Neuron (in vitro differentiated cells): ENCODE results near the gene EDEM3.

Experiments used
- H2AFZ ChIP-seq: one replicate; pipeline ENCODE4 v1.6.1; 2013; ENCODE audit warnings: low read depth, mild to moderate bottlenecking, inconsistent platforms, low read length, moderate library complexity
- H3K27me3 ChIP-seq: one replicate; pipeline ENCODE4 v1.6.1; 2013; ENCODE audit warnings: low read length; ENCODE audit not compliant: insufficient read depth
- H3K36me3 ChIP-seq: one replicate; pipeline ENCODE4 v1.6.1; 2013; ENCODE audit warnings: low read length; ENCODE audit not compliant: insufficient read depth
- H3K4me1 ChIP-seq: one replicate; pipeline ENCODE4 v1.6.1; 2013; ENCODE audit warnings: low read length; ENCODE audit not compliant: insufficient read depth
- H3K4me3 ChIP-seq: 2 replicates; pipeline ENCODE4 v1.5.1; 2013; ENCODE audit warnings: mild to moderate bottlenecking, low read length, moderate library complexity
- H3K9me3 ChIP-seq: one replicate; pipeline ENCODE4 v1.6.1; 2013; ENCODE audit warnings: low read length

The EDEM3 gene

DNA sequence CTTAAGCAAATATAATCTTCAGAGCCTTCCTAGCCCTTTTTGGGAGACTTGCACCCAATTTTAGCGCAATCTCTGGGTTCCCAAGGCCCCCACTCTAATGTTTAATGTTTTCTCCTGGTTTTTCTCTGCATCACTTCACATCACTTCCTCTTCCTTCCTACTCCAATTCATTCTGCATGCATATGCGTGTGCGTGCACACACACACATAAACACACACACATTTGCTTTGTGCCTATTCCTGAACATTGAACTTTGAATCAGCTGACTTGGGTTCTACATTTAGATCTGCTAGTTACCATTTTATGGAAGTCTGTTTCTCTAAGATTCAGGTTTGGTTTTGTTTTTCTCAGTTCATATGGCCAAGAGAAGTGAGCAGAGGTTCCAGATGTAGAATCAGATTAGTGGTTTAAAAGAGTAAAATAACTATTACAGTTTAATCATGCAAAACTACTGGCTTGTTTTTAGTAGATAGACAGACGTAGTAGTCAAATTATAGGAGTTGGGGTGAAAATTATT is 7.4 kb upstream of the EDEM3 start:
- Histone ChIP-seq H3K4me3 (no peak overlapping the region), H3K9me3 (no peaks in the 10 kb centered on the region), H3K27me3 (peaks cover 2% of the 10 kb centered on the region), H3K36me3 (no peaks in the 10 kb centered on the region), H2AFZ (no peak overlapping the region), H3K4me1 (no peaks in the 10 kb centered on the region)

DNA sequence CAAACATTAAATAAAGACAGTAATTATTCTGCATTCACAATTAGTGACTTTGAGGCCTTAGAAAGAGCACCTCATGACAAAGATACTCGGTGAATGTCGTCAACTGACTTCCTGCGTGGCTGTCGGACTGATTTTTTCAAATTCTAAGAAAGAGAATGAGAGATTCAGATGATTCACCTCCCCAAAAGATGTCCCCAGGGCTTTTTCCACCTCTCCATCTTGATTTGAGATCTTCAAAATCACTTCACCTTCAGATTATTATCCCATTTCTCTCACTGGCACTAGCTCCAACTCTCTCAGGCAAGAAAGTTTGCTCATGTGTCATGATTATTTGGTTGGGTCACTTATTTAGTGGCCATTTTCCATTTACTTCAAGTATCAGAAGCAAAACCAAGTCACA is 5.0 kb upstream of the EDEM3 start:
- Histone ChIP-seq H3K4me3 (no peak overlapping the region), H3K36me3 (no peaks in the 10 kb centered on the region), H3K9me3 (no peaks in the 10 kb centered on the region), H3K4me1 (no peaks in the 10 kb centered on the region), H2AFZ (no peak overlapping the region), H3K27me3 (peaks cover 4% of the 10 kb centered on the region)

- H3K27me3 ChIP-seq, result peaks cover 4% of the 10 kb centered on the region
- no peaks in the 10 kb centered on the region for H3K4me1 ChIP-seq
Observed at GRCh38 chr1:184759112-184759511, 4.5 kb upstream of the EDEM3 start.

DNA sequence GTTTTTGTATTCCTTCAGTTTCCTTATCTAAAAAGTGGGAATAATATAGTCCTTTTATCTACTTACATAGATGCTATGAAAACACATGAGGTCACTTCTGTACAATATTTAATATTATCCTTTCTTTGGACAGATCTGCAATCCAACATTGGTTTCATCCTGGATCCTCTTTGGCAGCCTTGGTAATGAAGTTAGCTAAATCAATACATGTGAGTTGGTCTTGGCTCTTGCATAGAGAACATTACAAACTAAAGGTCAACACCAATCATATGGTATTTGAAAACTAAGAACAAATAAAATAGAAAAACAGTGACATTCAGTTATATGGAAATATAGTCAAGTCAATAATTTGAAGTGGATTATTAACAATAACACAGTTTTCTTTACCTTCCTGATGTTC is 3.2 kb upstream of the EDEM3 start:
- Histone ChIP-seq H3K9me3 (no peaks in the 10 kb centered on the region), H3K36me3 (no peaks in the 10 kb centered on the region), H3K4me3 (no peak overlapping the region), H3K4me1 (peaks cover 7% of the 10 kb centered on the region), H3K27me3 (peaks cover 4% of the 10 kb centered on the region), H2AFZ (no peak overlapping the region)

More at GRCh38 chr1:184759112-184759511, 4.5 kb upstream of the EDEM3 start:
- Histone ChIP-seq H2AFZ (no peak overlapping the region), H3K9me3 (no peaks in the 10 kb centered on the region), H3K36me3 (no peaks in the 10 kb centered on the region), H3K4me3 (no peak overlapping the region)

DNA sequence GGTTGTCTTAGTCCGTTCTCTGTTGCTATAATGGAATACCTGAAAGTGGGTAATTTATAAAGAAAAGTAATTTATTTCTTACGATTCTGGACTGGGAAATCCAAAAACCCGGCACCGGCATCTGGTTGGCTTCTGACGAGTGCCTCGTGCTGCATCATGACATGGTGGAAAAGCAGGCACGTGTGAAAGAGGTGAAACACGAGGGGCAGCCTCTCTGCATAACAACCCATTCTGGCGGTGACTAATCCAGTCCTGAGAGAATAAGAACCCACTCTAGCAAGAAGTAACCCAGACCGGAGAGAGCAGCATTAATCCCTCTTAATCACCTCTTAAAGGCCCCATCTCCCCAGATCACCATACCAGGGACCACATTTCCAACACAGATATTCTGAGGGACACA is 2.7 kb upstream of the EDEM3 start:
- Histone ChIP-seq H3K9me3 (no peaks in the 10 kb centered on the region), H3K36me3 (no peaks in the 10 kb centered on the region), H3K27me3 (peaks cover 3% of the 10 kb centered on the region), H3K4me3 (no peak overlapping the region), H2AFZ (no peak overlapping the region), H3K4me1 (peaks cover 7% of the 10 kb centered on the region)

GRCh38 chr1:184755226-184756065 is 788 bp upstream of the EDEM3 start:
- peaks cover 3% of the 10 kb centered on the region for H3K27me3 ChIP-seq
- H3K4me1 ChIP-seq, result peaks cover 7% of the 10 kb centered on the region
- H3K4me3 ChIP-seq, result peak overlapping the region; percentile 85
- no peaks in the 10 kb centered on the region for H3K9me3 ChIP-seq
- peak overlapping the region; percentile 80 for H2AFZ ChIP-seq
- no peaks in the 10 kb centered on the region for H3K36me3 ChIP-seq

GRCh38 chr1:184753608-184754475 is 816 bp downstream of the EDEM3 start:
- peak overlapping the region; percentile 75 for H2AFZ ChIP-seq
- H3K4me3 ChIP-seq, result peak overlapping the region; percentile 85
- no peaks in the 10 kb centered on the region for H3K9me3 ChIP-seq
- no peaks in the 10 kb centered on the region for H3K36me3 ChIP-seq
- peaks cover 7% of the 10 kb centered on the region for H3K4me1 ChIP-seq
- peaks cover 3% of the 10 kb centered on the region for H3K27me3 ChIP-seq

GRCh38 chr1:184753117-184753516 is 1.5 kb downstream of the EDEM3 start:
- Histone ChIP-seq H3K27me3 (peaks cover 3% of the 10 kb centered on the region), H3K4me3 (peak overlapping the region; percentile 85), H3K4me1 (peaks cover 7% of the 10 kb centered on the region), H3K9me3 (no peaks in the 10 kb centered on the region), H3K36me3 (no peaks in the 10 kb centered on the region), H2AFZ (no peak overlapping the region)

DNA sequence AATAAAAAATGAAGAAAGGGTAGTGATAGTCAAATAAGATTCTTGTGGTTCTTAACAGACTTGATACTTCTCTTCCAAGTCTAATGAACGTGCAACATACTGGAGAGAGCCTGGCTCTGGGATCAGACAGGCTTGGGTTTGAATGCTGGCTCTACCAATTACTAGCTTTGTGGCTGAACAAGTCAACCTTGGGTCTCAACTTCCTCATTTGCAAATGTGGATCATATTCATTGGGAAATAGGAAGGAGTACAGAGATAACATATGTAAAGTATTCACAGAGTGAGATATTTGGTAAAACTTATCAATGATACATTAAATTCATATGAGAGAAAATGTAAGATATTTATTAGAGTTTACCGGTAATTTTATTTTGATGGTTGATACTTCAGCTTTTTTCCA is 2.0 kb downstream of the EDEM3 start:
- Histone ChIP-seq H3K36me3 (no peaks in the 10 kb centered on the region), H2AFZ (no peak overlapping the region), H3K9me3 (no peaks in the 10 kb centered on the region), H3K27me3 (peaks cover 3% of the 10 kb centered on the region), H3K4me1 (peaks cover 7% of the 10 kb centered on the region), H3K4me3 (no peak overlapping the region)

DNA sequence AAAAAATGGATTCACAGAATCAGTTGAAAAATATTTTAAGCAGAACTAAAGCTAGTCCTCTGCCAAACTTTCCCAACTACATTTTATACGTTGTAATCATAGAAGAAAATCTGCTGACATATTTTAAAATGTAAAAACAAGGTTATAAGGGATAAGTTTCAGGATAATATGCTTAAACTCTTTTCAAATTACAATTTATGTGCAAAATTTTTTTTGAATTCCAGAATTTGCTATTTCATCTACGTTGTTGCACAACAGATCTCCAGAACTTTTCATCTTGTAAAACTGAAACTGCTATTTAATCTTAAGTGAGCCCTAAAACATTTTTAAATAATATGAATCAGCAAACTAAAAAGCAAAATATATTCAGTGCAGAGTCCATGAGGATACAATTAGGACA is 5.9 kb downstream of the EDEM3 start:
- no peak overlapping the region for H3K4me3 ChIP-seq
- H2AFZ ChIP-seq, result no peak overlapping the region
- no peaks in the 10 kb centered on the region for H3K9me3 ChIP-seq
- H3K36me3 ChIP-seq, result peaks cover 2% of the 10 kb centered on the region
- H3K4me1 ChIP-seq, result peaks cover 7% of the 10 kb centered on the region
- H3K27me3 ChIP-seq, result no peaks in the 10 kb centered on the region

- no peak overlapping the region for H2AFZ ChIP-seq
Observed at GRCh38 chr1:184747089-184747955, 7.3 kb downstream of the EDEM3 start.

GRCh38 chr1:184745929-184746638 is 8.6 kb downstream of the EDEM3 start:
- no peak overlapping the region for H3K4me3 ChIP-seq
- H2AFZ ChIP-seq, result no peak overlapping the region
- no peaks in the 10 kb centered on the region for H3K9me3 ChIP-seq
- no peaks in the 10 kb centered on the region for H3K4me1 ChIP-seq
- H3K36me3 ChIP-seq, result peaks cover 2% of the 10 kb centered on the region
- H3K27me3 ChIP-seq, result no peaks in the 10 kb centered on the region

More at GRCh38 chr1:184747089-184747955, 7.3 kb downstream of the EDEM3 start:
- Histone ChIP-seq H3K4me1 (no peaks in the 10 kb centered on the region), H3K9me3 (no peaks in the 10 kb centered on the region), H3K27me3 (no peaks in the 10 kb centered on the region), H3K36me3 (peaks cover 2% of the 10 kb centered on the region), H3K4me3 (no peak overlapping the region)
